Measurements from ENCODE around the gene CEP135. TPM values are rescaled to one million over a fixed set of nuclear protein-coding genes. Genes with fewer than 3 reads are reported as not detected.
A peak's percentile ranks its signal among the peaks of the same experiment; 100 is the strongest.

The CEP135 gene
- total RNA-seq, 2 experiments from 2014 or later, result 21.6 to 32.7 TPM

- no peak overlapping the region for H3K4me3 ChIP-seq (ENCODE audit: low read depth, low read length, poor library complexity, severe bottlenecking)
- H3K9me3 ChIP-seq (ENCODE audit: low read length), result no peaks in the 10 kb centered on the region
- no peaks in the 10 kb centered on the region for H3K9me2 ChIP-seq (ENCODE audit: insufficient read depth, low read length)
- intact Hi-C loops (cut with micrococcal nuclease; ENCODE audit: unreplicated experiment), result loop anchor here (10.0 kb wide), 1 partner anchor 769 kb away; the partner anchor contains the start of gene SPINK2
- ChIA-PET CTCF (ENCODE audit: unreplicated experiment) (no interaction called here), POLR2A (interaction anchor here (0.5 to 0.9 kb wide), 4 partner anchors 28 to 843 kb away, joined by 3 read pairs; no protein-coding TSS in a partner anchor)
- H3K4me2 ChIP-seq (ENCODE audit: low read length), result peak overlapping the region; percentile 41
- peaks cover 34% of the 10 kb centered on the region for H3K4me1 ChIP-seq (ENCODE audit: insufficient read depth, low read length, poor library complexity, severe bottlenecking)
- peaks cover 55% of the 10 kb centered on the region; the same call in 1 of the 2 replicates for H3K79me2 ChIP-seq (ENCODE audit: insufficient read depth, low read depth, low read length)
- H4K20me1 ChIP-seq (ENCODE audit: insufficient read depth, low read length), result no peaks in the 10 kb centered on the region
- DNase-seq (ENCODE audit: low spot score), result no peak
- no peak overlapping the region for H3K27ac ChIP-seq (ENCODE audit: low read depth, low read length, poor library complexity, severe bottlenecking)
- H3K36me3 ChIP-seq (ENCODE audit: insufficient read depth, low read length), result no peaks in the 10 kb centered on the region
- BruUV-seq (replicated peaks), result no TSS peak
- no peak overlapping the region for H2AFZ ChIP-seq (ENCODE audit: low read length)
- TF ChIP-seq, protein P1, sequence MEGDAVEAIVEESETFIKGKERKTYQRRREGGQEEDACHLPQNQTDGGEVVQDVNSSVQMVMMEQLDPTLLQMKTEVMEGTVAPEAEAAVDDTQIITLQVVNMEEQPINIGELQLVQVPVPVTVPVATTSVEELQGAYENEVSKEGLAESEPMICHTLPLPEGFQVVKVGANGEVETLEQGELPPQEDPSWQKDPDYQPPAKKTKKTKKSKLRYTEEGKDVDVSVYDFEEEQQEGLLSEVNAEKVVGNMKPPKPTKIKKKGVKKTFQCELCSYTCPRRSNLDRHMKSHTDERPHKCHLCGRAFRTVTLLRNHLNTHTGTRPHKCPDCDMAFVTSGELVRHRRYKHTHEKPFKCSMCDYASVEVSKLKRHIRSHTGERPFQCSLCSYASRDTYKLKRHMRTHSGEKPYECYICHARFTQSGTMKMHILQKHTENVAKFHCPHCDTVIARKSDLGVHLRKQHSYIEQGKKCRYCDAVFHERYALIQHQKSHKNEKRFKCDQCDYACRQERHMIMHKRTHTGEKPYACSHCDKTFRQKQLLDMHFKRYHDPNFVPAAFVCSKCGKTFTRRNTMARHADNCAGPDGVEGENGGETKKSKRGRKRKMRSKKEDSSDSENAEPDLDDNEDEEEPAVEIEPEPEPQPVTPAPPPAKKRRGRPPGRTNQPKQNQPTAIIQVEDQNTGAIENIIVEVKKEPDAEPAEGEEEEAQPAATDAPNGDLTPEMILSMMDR (conservative IDR thresholded peaks at IDR 0.05; ENCODE audit: low read length), result no peak
- TF ChIP-seq EZH2phosphoT487 (IDR thresholded peaks at IDR 0.05; ENCODE audit: borderline replicate concordance, low read depth, low read length), result no peak
Observed at GRCh38 chr4:56055027-56055977, 106.6 kb downstream of the CEP135 start.

DNA sequence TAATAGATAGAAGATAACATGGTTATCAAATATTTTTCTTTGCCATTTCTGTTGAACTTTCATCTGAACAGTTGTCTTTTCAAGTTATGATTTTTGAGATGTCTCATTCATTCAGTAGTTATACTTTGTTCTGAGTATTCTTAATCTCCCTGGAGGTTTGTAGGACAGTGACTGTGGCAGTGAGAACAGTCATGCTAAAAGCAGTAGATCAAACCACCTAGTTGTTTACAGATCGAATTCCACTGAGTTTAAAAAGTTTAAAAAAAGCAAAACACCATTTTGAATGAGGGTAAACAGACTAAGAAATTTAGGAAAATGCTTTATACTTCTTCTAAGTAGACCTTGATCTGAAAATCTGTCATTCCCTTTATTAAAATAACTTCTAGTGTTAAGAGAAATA is 107.2 kb downstream of the CEP135 start:
- POLR2A ChIA-PET, result no interaction called here
- H3K4me3 ChIP-seq (ENCODE audit: low read depth, low read length, poor library complexity, severe bottlenecking), result no peak overlapping the region
- no peaks in the 10 kb centered on the region for H3K9me3 ChIP-seq (ENCODE audit: low read length)
- intact Hi-C loops (cut with micrococcal nuclease; ENCODE audit: unreplicated experiment), result loop anchor here (10.0 kb wide), 1 partner anchor 769 kb away; the partner anchor contains the start of gene SPINK2
- H3K27ac ChIP-seq (ENCODE audit: low read depth, low read length, poor library complexity, severe bottlenecking), result no peak overlapping the region
- H3K9me2 ChIP-seq (ENCODE audit: insufficient read depth, low read length), result no peaks in the 10 kb centered on the region
- CTCF ChIA-PET (ENCODE audit: unreplicated experiment), result no interaction called here
- H3K36me3 ChIP-seq (ENCODE audit: insufficient read depth, low read length), result no peaks in the 10 kb centered on the region
- no peak for DNase-seq (ENCODE audit: low spot score)
- no peak overlapping the region for H3K4me2 ChIP-seq (ENCODE audit: low read length)
- peaks cover 48% of the 10 kb centered on the region; the same call in 1 of the 2 replicates for H3K79me2 ChIP-seq (ENCODE audit: insufficient read depth, low read depth, low read length)
- TF ChIP-seq, protein P1 (conservative IDR thresholded peaks at IDR 0.05; ENCODE audit: low read length), result no peak
- TF ChIP-seq EZH2phosphoT487 (IDR thresholded peaks at IDR 0.05; ENCODE audit: borderline replicate concordance, low read depth, low read length), result no peak
- peaks cover 27% of the 10 kb centered on the region for H3K4me1 ChIP-seq (ENCODE audit: insufficient read depth, low read length, poor library complexity, severe bottlenecking)
- H2AFZ ChIP-seq (ENCODE audit: low read length), result no peak overlapping the region
- H4K20me1 ChIP-seq (ENCODE audit: insufficient read depth, low read length), result no peaks in the 10 kb centered on the region
- no TSS peak for BruUV-seq (replicated peaks)

All from OCI-LY7 (cell line).